ENCODE results near the gene SH3YL1.

DNA sequence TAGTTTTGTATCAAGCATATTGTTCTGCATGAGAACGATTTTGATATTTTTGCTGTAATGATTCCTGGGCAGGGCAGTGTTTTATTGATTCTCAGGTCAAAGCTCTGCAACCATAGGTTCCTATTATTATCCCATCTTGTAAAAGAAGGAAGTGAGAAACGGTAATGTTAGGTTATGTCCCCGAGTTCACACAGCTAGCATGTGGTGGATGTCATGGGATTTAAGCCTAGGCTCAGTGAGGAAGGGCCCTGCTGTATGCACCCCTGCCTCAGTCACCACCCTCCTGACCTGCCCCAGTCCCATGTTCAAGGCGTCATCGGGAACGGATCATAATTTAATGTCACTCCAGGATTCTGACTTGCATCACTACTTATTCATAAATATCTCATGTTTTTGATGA is 11.6 kb upstream of the SH3YL1 start:
- TF ChIP-seq, protein P1, sequence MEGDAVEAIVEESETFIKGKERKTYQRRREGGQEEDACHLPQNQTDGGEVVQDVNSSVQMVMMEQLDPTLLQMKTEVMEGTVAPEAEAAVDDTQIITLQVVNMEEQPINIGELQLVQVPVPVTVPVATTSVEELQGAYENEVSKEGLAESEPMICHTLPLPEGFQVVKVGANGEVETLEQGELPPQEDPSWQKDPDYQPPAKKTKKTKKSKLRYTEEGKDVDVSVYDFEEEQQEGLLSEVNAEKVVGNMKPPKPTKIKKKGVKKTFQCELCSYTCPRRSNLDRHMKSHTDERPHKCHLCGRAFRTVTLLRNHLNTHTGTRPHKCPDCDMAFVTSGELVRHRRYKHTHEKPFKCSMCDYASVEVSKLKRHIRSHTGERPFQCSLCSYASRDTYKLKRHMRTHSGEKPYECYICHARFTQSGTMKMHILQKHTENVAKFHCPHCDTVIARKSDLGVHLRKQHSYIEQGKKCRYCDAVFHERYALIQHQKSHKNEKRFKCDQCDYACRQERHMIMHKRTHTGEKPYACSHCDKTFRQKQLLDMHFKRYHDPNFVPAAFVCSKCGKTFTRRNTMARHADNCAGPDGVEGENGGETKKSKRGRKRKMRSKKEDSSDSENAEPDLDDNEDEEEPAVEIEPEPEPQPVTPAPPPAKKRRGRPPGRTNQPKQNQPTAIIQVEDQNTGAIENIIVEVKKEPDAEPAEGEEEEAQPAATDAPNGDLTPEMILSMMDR (IDR thresholded peaks at IDR 0.05; ENCODE audit: low read depth, low read length, missing input control), result no peak
- TF ChIP-seq NR2F2 (IDR thresholded peaks at IDR 0.05), result no peak
- TF ChIP-seq, protein P2, sequence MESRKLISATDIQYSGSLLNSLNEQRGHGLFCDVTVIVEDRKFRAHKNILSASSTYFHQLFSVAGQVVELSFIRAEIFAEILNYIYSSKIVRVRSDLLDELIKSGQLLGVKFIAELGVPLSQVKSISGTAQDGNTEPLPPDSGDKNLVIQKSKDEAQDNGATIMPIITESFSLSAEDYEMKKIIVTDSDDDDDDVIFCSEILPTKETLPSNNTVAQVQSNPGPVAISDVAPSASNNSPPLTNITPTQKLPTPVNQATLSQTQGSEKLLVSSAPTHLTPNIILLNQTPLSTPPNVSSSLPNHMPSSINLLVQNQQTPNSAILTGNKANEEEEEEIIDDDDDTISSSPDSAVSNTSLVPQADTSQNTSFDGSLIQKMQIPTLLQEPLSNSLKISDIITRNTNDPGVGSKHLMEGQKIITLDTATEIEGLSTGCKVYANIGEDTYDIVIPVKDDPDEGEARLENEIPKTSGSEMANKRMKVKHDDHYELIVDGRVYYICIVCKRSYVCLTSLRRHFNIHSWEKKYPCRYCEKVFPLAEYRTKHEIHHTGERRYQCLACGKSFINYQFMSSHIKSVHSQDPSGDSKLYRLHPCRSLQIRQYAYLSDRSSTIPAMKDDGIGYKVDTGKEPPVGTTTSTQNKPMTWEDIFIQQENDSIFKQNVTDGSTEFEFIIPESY (IDR thresholded peaks at IDR 0.05), result no peak

All from liver (tissue), 3 donors.